NCI-H1048 (cell line): ENCODE measurements around the gene TPX2.

ENCODE experiments used
- DNase-seq: peaks from one replicate; lab custom pipeline; 2025; lab: John Stamatoyannopoulos, UW

The TPX2 gene

GRCh38 chr20:31738729-31739549 is at the start of gene TPX2:
Gene TPX2 (plus strand): TSS chr20:31739290. CDS start chr20:31757477, 18,187 bp downstream.
- DNase-seq: peak; percentile 95

DNA sequence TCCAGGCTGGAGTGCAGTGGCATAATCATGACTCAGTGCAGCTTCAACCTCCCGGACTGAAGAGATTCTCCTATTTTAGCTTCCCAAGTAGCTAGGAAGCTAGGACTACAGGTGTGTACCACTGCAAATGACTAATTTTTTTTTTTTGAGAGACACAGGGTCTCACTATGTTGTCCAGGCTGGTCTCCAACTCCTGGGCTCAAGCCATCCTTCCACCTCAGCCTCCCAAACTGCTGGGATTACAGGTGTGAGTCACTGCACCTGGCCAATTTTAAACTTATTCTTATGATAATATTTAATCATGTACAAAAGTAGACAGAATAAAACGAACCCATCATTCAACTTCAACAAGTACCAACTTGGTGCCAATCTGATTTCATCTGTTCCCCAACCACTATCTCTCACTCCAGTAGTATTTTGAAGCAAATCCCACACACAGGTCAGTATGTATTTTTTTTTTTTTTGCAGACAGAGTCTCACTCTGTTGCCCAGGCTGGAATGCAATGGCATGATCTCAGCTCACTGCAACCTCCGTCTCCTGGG is 48.9 kb upstream of the TPX2 start:
- DNase-seq: no peak

- no peak for DNase-seq
Observed at GRCh38 chr20:31691646-31692275, 47.3 kb upstream of the TPX2 start.

DNA sequence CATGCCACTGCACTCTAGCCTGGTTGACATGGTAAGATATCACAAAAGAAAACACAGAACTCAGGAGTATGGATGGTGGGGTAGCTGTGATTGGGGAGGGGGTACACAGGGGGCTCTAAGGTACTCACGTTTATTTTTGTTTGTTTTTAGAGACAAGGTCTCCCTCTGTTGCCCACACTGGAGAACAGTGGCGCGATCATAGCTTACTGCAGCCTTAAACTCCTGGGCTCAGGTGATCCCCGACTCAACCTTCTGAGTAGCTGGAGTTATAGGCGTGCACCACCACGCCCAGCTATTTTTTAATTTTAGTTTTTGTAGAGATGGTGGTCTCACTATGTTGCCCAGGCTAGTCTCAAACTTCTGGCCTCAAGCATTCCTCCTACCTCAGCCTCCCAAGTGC is 45.7 kb upstream of the TPX2 start:
- DNase-seq: no peak

- DNase-seq: no peak
Observed at GRCh38 chr20:31693987-31694661, 45.0 kb upstream of the TPX2 start.

DNA sequence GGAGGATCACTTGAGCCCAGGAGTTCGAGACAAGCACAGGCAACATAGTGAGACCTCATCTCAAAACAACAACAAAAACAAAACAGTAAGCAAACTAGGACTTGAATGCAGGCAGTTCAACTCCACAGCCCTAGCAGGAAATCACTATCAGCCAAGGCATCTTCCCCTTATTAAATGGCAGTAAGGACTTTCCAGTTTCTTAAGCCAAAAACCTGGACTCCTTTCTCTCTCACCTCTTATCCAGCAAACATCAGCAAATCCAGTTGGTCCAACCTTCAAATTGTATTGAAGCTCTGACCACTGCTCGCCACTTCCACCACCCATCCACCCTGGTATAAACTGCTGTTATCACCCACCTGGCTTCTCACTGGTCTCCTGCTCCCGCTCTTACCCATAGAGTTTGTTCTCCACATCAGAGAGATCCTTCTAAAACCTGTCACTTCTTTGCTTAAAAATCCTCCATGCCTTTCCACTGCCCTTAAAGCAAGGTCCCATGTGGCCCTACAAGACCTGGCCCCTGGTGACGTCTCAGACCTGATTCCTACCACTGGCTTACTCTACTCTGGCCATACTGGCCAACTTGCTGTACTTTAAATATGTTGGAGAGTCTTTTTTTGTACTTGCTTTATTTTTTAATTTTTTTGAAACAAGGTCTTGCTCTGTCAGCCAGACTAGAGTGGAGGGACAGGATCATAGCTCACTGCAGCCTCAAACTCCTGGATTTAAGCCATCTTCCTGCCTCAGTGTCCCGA is 44.1 kb upstream of the TPX2 start:
- DNase-seq: no peak

DNA sequence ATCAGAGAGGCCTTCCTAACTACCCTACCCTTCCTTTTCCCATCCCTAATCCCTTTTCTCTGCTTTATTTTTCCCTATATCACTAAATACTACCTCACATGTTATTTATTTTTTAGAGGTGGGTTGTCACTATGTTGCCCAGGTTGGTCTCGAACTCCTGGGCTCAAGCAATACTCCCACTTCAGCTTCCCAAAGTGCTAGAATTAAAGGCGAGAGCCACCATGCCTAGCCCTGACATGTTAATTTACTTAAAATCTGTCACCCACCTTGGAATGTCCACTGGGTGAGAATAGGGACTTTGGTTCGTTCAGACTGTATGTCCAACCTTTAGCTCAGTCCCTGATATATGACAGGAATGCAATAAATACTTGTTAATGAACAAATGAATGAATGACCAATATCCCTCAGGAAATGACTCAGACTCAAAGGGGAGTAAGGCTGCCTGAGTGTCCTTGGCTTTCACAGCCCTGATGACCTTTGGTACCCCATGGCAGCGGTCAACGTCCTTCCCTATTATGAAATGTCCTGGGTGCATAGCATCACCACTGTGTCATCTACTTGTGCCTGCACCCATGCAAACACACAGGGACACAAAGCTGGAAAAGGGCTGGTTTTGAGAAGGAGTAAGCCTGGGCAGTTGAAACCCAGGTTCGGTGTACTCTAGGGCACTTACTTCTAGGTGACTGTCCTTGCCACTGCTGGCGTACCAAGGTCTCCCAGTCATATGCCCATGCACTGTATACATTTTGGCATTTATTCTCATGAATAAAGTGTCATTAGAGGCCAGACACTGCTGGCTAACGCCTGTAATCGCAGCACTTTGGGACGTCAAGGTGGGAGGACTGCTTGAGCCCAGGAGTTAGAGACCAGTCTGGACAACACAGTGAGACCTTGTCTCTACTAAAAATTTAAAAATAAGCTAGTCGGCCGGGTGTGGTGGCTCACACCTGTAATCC is 43.0 kb upstream of the TPX2 start:
- no peak for DNase-seq

DNA sequence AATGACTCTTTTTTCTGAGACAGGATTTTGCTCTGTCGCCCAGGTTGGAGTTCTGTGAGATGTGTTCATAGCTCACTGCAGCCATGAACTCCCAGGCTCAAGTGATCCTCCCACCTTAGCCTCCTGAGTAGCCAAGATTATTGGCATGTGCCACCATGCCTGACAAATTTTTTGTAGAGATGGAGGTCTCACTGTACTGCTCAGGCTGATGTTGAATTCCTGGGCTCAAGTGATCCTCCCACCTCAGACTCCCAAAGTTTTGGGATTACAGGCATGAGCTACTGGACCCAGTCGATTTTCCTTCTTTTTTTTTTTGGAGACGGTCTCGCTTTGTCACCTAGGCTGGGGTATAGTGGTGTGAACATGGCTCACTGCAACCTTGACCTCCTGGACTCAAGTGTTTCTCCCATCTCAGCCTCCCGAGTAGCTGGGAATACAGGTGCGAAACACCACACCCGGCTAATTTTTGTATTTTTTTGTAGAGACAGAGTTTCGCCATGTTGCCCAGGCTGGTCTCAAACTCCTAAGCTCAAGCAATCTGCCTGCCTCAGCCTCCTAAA is 40.8 kb upstream of the TPX2 start:
- DNase-seq: no peak

GRCh38 chr20:31698803-31699718 is 40.0 kb upstream of the TPX2 start:
- DNase-seq: no peak

GRCh38 chr20:31699801-31700728 is 39.0 kb upstream of the TPX2 start:
- no peak for DNase-seq

- DNase-seq: no peak
Observed at GRCh38 chr20:31700747-31701146, 38.3 kb upstream of the TPX2 start.

- DNase-seq: no peak
Observed at GRCh38 chr20:31701591-31701990, 37.5 kb upstream of the TPX2 start.

- DNase-seq: no peak
Observed at GRCh38 chr20:31704225-31705119, 34.6 kb upstream of the TPX2 start.

DNA sequence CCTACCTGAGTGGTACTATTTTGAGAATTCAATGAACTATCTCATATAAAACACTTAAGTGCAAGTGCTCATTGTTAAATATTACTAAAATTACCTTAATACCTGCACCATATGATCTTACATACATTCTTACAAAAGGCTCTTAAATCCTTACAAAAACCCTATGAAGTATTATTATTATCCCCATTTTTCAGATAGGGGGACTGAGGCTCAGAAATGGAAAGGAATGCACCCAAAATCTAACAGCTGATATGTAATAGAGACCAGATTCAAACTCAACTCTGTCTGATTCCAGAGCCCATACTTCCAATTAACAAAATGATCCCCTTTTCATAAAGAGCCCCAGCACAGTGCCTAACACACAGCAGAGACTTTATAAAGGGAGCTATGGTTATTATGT is 33.9 kb upstream of the TPX2 start:
- no peak for DNase-seq

GRCh38 chr20:31705598-31706597 is 33.2 kb upstream of the TPX2 start:
- DNase-seq: no peak
